C4-2B (cell line): ENCODE results near the gene PRR20G.
"Not testable (repeated sequence)": the region's sequence is repeated elsewhere in the genome, so short reads cannot be mapped to it uniquely, and the experiment has no call there.

Experiments
- H3K27ac ChIP-seq: fragments of 450-650 bp; 2 replicates; pipeline ENCODE4 v1.5.1; 2017
- ZFX ChIP-seq: fragments of 450-650 bp; IDR thresholded peaks from 2 replicates; pipeline ENCODE4 v1.6.1; 2017
- TF ChIP-seq, protein P1 (sequence below): fragments of 450-650 bp; conservative IDR thresholded peaks from 2 replicates; pipeline ENCODE4 v1.5.1; 2017; ENCODE audit warnings: mild to moderate bottlenecking

PRR20G gene

DNA sequence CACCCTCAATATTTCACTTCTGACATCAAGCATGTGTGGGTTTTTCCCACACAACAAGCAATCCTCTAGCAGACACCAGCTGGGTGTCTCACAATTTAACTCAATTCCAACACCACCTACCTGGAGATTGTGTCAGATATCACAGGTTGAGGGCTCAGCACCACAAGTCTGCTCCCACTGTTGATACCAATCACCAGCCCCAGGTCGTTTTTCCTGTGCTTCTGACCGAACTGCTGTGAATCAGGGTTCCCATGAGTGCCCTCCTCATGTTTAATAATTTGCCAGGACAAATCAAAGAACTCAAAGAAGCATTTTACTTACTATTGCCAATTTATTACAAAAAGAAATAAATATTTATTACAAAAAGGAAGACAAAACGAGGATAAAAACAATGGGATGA, 25.0 kb upstream of the PRR20G start:
- TF ChIP-seq, protein P1, sequence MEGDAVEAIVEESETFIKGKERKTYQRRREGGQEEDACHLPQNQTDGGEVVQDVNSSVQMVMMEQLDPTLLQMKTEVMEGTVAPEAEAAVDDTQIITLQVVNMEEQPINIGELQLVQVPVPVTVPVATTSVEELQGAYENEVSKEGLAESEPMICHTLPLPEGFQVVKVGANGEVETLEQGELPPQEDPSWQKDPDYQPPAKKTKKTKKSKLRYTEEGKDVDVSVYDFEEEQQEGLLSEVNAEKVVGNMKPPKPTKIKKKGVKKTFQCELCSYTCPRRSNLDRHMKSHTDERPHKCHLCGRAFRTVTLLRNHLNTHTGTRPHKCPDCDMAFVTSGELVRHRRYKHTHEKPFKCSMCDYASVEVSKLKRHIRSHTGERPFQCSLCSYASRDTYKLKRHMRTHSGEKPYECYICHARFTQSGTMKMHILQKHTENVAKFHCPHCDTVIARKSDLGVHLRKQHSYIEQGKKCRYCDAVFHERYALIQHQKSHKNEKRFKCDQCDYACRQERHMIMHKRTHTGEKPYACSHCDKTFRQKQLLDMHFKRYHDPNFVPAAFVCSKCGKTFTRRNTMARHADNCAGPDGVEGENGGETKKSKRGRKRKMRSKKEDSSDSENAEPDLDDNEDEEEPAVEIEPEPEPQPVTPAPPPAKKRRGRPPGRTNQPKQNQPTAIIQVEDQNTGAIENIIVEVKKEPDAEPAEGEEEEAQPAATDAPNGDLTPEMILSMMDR: no peak
- no peak for TF ChIP-seq ZFX

DNA sequence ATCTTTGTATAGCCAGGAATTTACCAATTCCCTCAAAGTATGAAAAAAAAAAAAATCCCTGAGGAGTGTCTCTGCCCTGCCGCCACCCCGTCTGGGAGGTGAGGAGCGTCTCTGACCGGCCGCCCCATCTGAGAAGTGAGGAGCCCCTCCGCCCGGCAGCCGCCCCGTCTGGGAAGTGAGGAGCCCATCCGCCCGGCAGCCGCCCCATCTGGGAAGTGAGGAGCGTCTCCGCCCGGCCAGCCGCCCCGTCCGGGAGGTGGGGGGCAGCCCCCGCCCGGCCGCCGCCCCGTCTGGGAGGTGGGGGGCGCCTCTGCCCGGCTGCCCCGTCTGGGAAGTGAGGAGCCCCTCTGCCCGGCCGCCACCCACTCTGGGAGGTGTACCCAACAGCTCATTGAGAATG, 21.0 kb upstream of the PRR20G start:
- H3K27ac ChIP-seq: not testable (repeated sequence)

More for the DNA sequence above, 25.0 kb upstream of the PRR20G start:
- no peak overlapping the region for H3K27ac ChIP-seq

DNA sequence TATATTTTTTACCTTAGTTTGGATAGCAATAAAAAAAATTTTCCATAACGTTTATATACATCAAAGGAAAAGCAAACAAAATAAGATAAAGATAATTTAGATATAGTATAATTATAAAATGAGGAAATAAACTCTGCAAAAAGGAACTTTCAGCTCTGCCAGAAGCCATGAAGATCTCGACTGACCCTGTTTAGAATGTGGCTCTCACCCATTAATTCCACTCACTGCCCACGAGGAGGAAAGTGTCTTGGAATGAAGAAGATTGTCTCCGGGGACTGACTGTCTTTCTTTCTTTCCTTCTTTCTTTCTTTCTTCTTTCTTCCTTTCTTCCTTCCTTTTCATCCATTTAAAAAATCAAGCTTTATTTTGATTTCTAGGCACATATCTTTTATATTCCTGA, 20.1 kb upstream of the PRR20G start:
- no peak for TF ChIP-seq ZFX
- TF ChIP-seq, protein P1: no peak
- no peak overlapping the region for H3K27ac ChIP-seq

DNA sequence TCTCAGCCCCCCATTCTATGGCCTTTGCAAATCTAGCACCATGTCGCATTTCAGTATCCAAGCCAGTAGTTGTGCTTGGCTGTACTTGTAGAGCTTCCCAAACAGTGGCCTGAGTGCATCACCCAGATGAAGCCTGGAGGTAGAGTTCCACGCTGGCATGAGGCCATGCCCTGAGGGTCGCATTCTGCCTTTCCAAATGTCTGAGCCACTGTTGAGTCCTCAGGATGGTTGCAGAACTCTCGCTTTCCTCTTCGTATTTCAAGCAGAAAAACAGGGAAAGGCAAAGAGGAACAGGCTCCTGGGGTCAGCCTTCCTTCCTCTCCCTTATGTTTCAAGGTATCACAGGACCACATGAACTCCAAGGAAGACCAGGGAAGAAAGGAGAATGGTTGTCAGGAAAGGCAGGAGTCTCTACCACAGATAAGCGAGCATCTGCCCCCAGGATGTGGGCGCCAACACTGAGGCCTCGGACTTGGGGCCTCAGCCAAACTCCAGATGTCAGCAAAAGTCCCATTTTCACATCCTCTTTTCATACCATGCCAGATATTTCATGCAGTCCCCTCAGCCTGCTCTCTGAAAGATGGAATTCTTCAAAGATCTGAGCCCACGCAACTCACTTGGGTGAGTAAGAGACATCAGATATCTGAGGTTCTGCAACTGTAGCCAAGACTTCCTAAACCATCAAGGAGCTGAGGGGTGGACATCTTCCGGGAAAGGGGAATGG, 19.4 kb upstream of the PRR20G start:
- no peak overlapping the region for H3K27ac ChIP-seq
- no peak for TF ChIP-seq ZFX
- TF ChIP-seq, protein P1: no peak

DNA sequence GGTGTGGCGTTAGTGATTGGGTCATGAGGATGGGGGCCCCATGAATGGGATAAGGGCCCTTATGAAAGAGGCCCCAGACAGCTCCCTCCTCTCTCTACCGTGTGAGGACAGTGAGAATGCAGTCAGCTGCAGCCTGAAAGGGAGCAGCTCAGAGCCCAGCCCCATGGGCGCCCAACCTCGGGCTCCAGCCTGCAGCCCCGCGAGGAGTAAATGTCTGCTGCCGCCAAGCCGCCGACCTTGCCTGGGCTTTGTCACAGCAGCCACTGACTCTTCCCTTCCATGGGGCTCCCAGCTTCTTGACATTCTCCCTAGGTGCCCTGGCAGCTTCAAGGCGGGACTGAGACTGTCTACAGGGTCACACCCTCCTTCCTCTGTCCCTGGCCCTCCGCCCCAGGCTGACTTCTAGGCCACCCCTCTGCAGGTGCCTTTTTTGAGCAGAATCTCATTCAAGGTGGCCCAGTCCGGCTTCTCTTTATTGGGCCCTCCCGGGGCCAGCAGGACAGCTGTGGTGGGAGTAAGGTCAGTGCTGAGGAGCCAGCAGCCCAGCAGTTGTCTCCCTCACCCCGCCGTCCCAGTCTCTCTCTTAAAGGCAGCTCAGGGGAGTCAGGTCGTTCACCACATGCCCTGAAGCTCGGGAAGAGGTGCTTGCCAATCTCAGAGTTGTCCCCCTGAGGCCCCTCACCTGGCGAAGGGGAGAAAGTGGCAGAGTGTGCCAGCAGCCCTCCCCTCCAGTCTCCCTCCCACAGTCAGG, 18.7 kb upstream of the PRR20G start:
- TF ChIP-seq, protein P1: no peak
- TF ChIP-seq ZFX: no peak
- no peak overlapping the region for H3K27ac ChIP-seq

DNA sequence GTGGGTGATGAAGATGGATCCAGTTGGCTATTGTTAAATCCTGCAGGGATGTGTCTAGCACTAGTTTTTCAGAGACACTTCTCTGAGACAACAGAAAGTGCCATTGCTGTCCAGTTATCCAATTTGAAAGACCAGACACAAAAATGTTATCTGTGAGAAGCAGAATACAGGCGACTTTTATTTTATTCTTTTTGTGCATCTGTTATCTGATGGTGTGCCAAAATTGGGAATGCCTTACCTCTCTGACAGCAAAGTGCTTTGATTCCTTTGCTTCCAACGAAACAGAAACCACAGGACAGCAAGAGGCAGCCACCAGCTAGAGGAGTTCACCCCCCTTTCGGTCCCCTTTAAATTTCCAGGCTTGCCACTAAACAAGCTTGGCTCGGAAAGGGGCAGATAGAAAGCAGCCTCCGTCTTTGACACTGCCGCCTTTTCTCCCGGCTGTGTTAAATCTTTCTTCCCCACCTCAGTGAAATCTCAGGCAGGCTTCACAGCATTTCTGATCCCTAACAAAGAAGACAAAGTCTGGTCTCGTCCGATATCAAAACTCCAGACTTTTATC, 17.7 kb upstream of the PRR20G start:
- TF ChIP-seq, protein P1: no peak
- TF ChIP-seq ZFX: no peak
- no peak overlapping the region for H3K27ac ChIP-seq

DNA sequence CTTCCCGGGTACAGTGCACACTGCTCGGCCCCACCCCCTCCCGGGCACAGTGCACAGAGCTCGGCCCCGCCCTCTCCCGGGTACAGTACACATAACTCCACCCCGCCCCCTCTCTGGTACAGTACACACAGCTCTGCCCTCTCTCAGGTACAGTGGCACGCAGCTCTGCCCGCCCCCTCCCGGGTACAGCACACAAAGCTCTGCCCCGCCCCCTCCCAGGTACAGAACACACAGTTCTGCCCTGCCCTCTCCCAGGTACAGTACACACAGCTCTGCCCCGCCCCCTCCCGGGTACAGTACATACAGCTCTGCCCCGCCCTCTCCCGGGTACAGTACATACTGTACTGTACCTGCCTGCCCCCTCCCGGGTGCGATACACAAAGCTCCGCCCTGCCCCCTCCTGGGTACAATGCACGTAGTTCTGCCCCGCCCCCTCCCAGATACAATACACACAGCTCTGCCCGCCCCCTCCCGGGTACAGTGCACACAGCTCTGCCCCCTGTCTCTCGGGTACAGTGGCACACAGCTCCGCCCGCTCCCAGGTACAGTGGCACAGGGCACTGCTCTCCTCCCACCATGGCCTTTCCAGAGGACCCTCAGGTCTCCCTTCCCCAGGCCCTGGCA, 16.4 kb upstream of the PRR20G start:
- peak overlapping the region; percentile 19 for H3K27ac ChIP-seq
- TF ChIP-seq ZFX: no peak
- TF ChIP-seq, protein P1: peak; percentile 67
